Lower leg skin (tissue), 3 donors: ENCODE results near the gene DHX32.

Experiments used
- CTCF ChIP-seq, 3 donors: fragments of 450-650 bp; IDR thresholded peaks; one replicate each; pipeline ENCODE4 v1.5.1; 2016; ENCODE audit warnings: antibody characterized with exemption in 3 of 3, mild to moderate bottlenecking in 3 of 3, moderate library complexity in 2 of 3
- POLR2A ChIP-seq, 2 donors: fragments of 450-650 bp; IDR thresholded peaks; one replicate each; pipeline ENCODE4 v1.6.1; 2016 to 2017; ENCODE audit warnings: antibody characterized with exemption in 2 of 2, mild to moderate bottlenecking in 1 of 2, moderate library complexity in 1 of 2

GRCh38 chr10:125881192-125881591 is at the start of gene DHX32:
- TF ChIP-seq CTCF (IDR thresholded peaks at IDR 0.05) (no peak), POLR2A (IDR thresholded peaks at IDR 0.05) (no peak)
